SK-N-SH (cell line): ENCODE results near the gene CLPTM1L. TPM values are rescaled to one million over a fixed set of nuclear protein-coding genes. Genes with fewer than 3 reads are reported as not detected.

ENCODE experiments used
- CTCF ChIA-PET: fragments of 300-600, 350-600 bp; formaldehyde crosslinking; extraction: SDS; loops from one replicate; lab custom pipeline; 2021; lab: Yijun Ruan, JAX
- POLR2A ChIA-PET: fragments of 350-600 bp; sonication (Branson Sonifier 250); formaldehyde crosslinking; extraction: SDS; loops from one replicate; lab custom pipeline; 2020; ENCODE audit warnings: antibody characterized with exemption, inconsistent platforms; lab: Yijun Ruan, JAX
- DNase-seq: peaks from one replicate; pipeline ENCODE4 v3.0.0; 2012
- H2AFZ ChIP-seq: fragments of 200-600 bp; sonication (generic); 2 replicates; pipeline ENCODE4 v1.8.1; 2016; ENCODE audit warnings: antibody characterized with exemption, mild to moderate bottlenecking, low read depth
- H3F3A ChIP-seq: fragments of 200-600 bp; sonication (generic); replicated peaks from 2 replicates; pipeline ENCODE3; 2016; ENCODE audit warnings: antibody characterized with exemption, mild to moderate bottlenecking; ENCODE audit not compliant: insufficient read depth
- H3K27ac ChIP-seq, 2 experiments: fragments of 200-500 bp in 1 of 2; fragments of 200-600 bp in 1 of 2; sonication (Bioruptor generic) in 1 of 2; sonication (generic), shearing (Covaris generic) in 1 of 2; 2 replicates each; pipeline versions ENCODE4 v1.5.1 to v1.6.1; 2014 to 2016; ENCODE audit warnings: low read depth in 2 of 2, inconsistent platforms in 1 of 2, low read length in 1 of 2, mild to moderate bottlenecking in 1 of 2, mixed read lengths in 1 of 2
- H3K27me3 ChIP-seq: fragments of 200-600 bp; sonication (generic), shearing (Covaris generic); 2 replicates; pipeline ENCODE4 v1.6.1; 2016; ENCODE audit warnings: mixed run types; ENCODE audit not compliant: insufficient read depth
- H3K36me3 ChIP-seq, 2 experiments: fragments of 200-500 bp in 1 of 2; fragments of 200-600 bp in 1 of 2; sonication (Bioruptor generic) in 1 of 2; sonication (generic) in 1 of 2; replicated peaks in 1 of 2; 2 replicates each; pipeline versions ENCODE3 to v1.5.1; 2014 to 2016; ENCODE audit warnings: low read length in 1 of 2, mild to moderate bottlenecking in 1 of 2; ENCODE audit not compliant: insufficient read depth in 2 of 2, control insufficient read depth in 1 of 2
- H3K4me1 ChIP-seq, 2 experiments: fragments of 200-500 bp in 1 of 2; fragments of 200-600 bp in 1 of 2; sonication (Bioruptor generic) in 1 of 2; sonication (generic), shearing (Covaris generic) in 1 of 2; 2 replicates each; pipeline versions ENCODE4 v1.5.1 to v1.6.1; 2014 to 2016; ENCODE audit warnings: low read depth in 1 of 2, low read length in 1 of 2, mixed run types in 1 of 2; ENCODE audit not compliant: insufficient read depth in 2 of 2, control insufficient read depth in 1 of 2
- H3K4me2 ChIP-seq: fragments of 200-600 bp; sonication (generic), shearing (Covaris generic); 2 replicates; pipeline ENCODE4 v1.6.1; 2017; ENCODE audit warnings: mixed run types
- H3K4me3 ChIP-seq, 2 experiments: fragments of 200-500 bp in 1 of 2; fragments of 200-600 bp in 1 of 2; sonication (Bioruptor generic) in 1 of 2; sonication (generic), shearing (Covaris generic) in 1 of 2; 2 replicates each; pipeline versions ENCODE4 v1.5.1 to v1.8.1; 2014 to 2016; ENCODE audit warnings: low read depth in 2 of 2, inconsistent platforms in 1 of 2, low read length in 1 of 2, mild to moderate bottlenecking in 1 of 2, mixed read lengths in 1 of 2, moderate library complexity in 1 of 2
- H3K79me2 ChIP-seq: fragments of 200-600 bp; sonication (generic); 2 replicates; pipeline ENCODE4 v1.8.1; 2017; ENCODE audit warnings: mild to moderate bottlenecking; ENCODE audit not compliant: insufficient read depth
- H3K9ac ChIP-seq: fragments of 200-600 bp; sonication (generic); 2 replicates; pipeline ENCODE4 v1.6.1; 2017; ENCODE audit warnings: mixed run types
- H3K9me2 ChIP-seq: fragments of 200-600 bp; sonication (generic); 2 replicates; pipeline ENCODE4 v1.6.1; 2017; ENCODE audit warnings: mixed run types
- H3K9me3 ChIP-seq: fragments of 200-600 bp; sonication (generic); 2 replicates; pipeline ENCODE4 v1.6.1; 2017; ENCODE audit warnings: mixed run types, mild to moderate bottlenecking, moderate library complexity
- H4K20me1 ChIP-seq: fragments of 200-600 bp; sonication (generic); 2 replicates; pipeline ENCODE4 v1.6.1; 2017; ENCODE audit warnings: mild to moderate bottlenecking, mixed run types; ENCODE audit not compliant: insufficient read depth
- CHD2 ChIP-seq: fragments of 150-350 bp; IDR thresholded peaks from 2 replicates; pipeline ENCODE4 v1.6.1; 2018; ENCODE audit warnings: low read length; ENCODE audit not compliant: partially characterized antibody
- ELF1 ChIP-seq: IDR thresholded peaks from 2 replicates; pipeline ENCODE4 v1.4.0; 2012
- EP300 ChIP-seq, 2 experiments: IDR thresholded peaks; 2 replicates each; pipeline versions ENCODE4 v1.4.0 to v1.6.1; 2012; ENCODE audit warnings: borderline replicate concordance in 1 of 2, low read depth in 1 of 2, low read length in 1 of 2
- FOSL2 ChIP-seq: IDR thresholded peaks from 2 replicates; pipeline ENCODE4 v1.4.0; 2012; ENCODE audit warnings: low read depth, mild to moderate bottlenecking, moderate library complexity, borderline replicate concordance
- FOXJ3 ChIP-seq: sonication (generic); formaldehyde crosslinking; IDR thresholded peaks from 2 replicates; pipeline ENCODE4 v1.5.1; 2020; ENCODE audit warnings: mild to moderate bottlenecking, missing genetic modification reagents
- NRF1 ChIP-seq: IDR thresholded peaks from 2 replicates; pipeline ENCODE4 v1.6.1; 2012; ENCODE audit warnings: low read depth, mild to moderate bottlenecking, low read length
- RAD21 ChIP-seq: IDR thresholded peaks from 2 replicates; pipeline ENCODE4 v1.6.1; 2012; ENCODE audit warnings: mild to moderate bottlenecking, low read length
- RFX5 ChIP-seq: IDR thresholded peaks from 2 replicates; pipeline ENCODE4 v1.6.1; 2012; ENCODE audit warnings: mild to moderate bottlenecking, improper control_type of control experiment, low read length
- RXRA ChIP-seq: IDR thresholded peaks from 2 replicates; pipeline ENCODE4 v1.4.0; 2012; ENCODE audit warnings: low read depth, mild to moderate bottlenecking, borderline replicate concordance
- TEAD4 ChIP-seq: IDR thresholded peaks from 2 replicates; pipeline ENCODE4 v1.4.0; 2012; ENCODE audit warnings: mild to moderate bottlenecking, borderline replicate concordance; ENCODE audit not compliant: insufficient read depth
- WGBS: methylation state at CpG from one replicate; pipeline ENCODE4 v1.1.6; 2017; ENCODE audit warnings: low lambda C conversion rate; 5-methylcytosine and 5-hydroxymethylcytosine counted together
- polyA plus RNA-seq, 3 experiments: library from polyadenylated mRNA; depleted of rRNA; stranded (reverse); fragments of >200 nt; gene quantifications; 2 replicates each; pipeline ENCODE4 v1.2.3, GENCODE V29; 2012
- TF ChIP-seq, protein P1 (sequence below): fragments of 200-600 bp; sonication (generic); IDR thresholded peaks from 2 replicates; pipeline ENCODE4 v1.6.1; 2017; ENCODE audit warnings: antibody characterized with exemption, mild to moderate bottlenecking, moderate library complexity
- TF ChIP-seq, protein P2 (sequence below): IDR thresholded peaks from 2 replicates; pipeline ENCODE4 v1.4.0; 2012; ENCODE audit warnings: low read depth, borderline replicate concordance
- TF ChIP-seq, protein P3 (sequence below): fragments of 150-350 bp; IDR thresholded peaks from 2 replicates; pipeline ENCODE4 v1.6.1; 2017; ENCODE audit warnings: antibody characterized with exemption, low read length, low read depth, borderline replicate concordance
- TF ChIP-seq, protein P4 (sequence below): fragments of 150-350 bp; IDR thresholded peaks from 2 replicates; pipeline ENCODE4 v1.6.1; 2016; ENCODE audit warnings: mild to moderate bottlenecking, low read depth, low read length
- TF ChIP-seq, protein P5 (sequence below): IDR thresholded peaks from 2 replicates; pipeline ENCODE4 v1.6.1; 2012; ENCODE audit warnings: mild to moderate bottlenecking, low read depth, low read length, moderate library complexity
- TF ChIP-seq, protein P6 (sequence below): IDR thresholded peaks from 2 replicates; pipeline ENCODE4 v1.4.0; 2012; ENCODE audit warnings: low read depth

Gene CLPTM1L
- polyA plus RNA-seq, 1 of the 3 experiments (the other 2 are of a cell fraction): 202 TPM

DNA sequence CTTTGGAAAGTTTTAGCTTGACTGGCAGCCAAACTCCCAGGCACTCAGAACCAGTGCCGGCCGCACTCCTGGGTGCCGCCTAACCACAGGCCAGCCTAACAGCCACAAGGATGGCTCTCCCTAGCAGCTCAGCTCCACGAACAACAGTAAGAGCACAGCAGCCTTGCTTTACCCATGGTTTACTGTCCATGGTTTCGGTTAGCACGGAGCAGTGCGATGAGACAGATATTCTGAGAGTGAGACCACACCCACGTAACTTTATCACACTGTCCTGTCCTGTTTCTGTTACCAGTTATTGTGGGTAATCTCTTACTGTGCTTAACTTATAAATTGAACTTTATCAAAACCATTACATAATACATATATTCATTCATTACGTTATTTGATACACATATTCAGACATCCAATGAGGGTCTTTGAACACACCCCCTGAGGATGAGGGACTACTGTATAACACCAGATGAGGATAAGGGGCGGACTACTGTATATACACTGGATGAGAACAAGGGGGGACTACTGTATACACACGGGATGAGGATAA, 12.4 kb downstream of the CLPTM1L start:
- no peaks in the 10 kb centered on the region for H3K4me1 ChIP-seq
- no peaks in the 10 kb centered on the region for H3K27me3 ChIP-seq
- H3K9me2 ChIP-seq: no peaks in the 10 kb centered on the region
- peaks cover 19 to 75% of the 10 kb centered on the region in 2 experiments for H3K36me3 ChIP-seq
- H3K4me2 ChIP-seq: no peak overlapping the region
- H3K9me3 ChIP-seq: no peaks in the 10 kb centered on the region
- no peak overlapping the region for H2AFZ ChIP-seq
- H4K20me1 ChIP-seq: peaks cover 10% of the 10 kb centered on the region; the same call in 1 of the 2 replicates
- POLR2A ChIA-PET: no interaction called here
- H3K79me2 ChIP-seq: peaks cover 6% of the 10 kb centered on the region; the same call in 1 of the 2 replicates
- DNase-seq: no peak
- CTCF ChIA-PET: no interaction called here
- no peak overlapping the region for H3K4me3 ChIP-seq
- 87% methylated on average over 11 of the region's 11 CpGs for WGBS
- no peak overlapping the region for H3K27ac ChIP-seq
- TF ChIP-seq EP300 (IDR thresholded peaks at IDR 0.05; ENCODE audit: borderline replicate concordance in 1 of 2, low read depth in 1 of 2, low read length in 1 of 2): no peak
- H3K9ac ChIP-seq: no peak overlapping the region
- H3F3A ChIP-seq: peaks cover 20% of the 10 kb centered on the region

DNA sequence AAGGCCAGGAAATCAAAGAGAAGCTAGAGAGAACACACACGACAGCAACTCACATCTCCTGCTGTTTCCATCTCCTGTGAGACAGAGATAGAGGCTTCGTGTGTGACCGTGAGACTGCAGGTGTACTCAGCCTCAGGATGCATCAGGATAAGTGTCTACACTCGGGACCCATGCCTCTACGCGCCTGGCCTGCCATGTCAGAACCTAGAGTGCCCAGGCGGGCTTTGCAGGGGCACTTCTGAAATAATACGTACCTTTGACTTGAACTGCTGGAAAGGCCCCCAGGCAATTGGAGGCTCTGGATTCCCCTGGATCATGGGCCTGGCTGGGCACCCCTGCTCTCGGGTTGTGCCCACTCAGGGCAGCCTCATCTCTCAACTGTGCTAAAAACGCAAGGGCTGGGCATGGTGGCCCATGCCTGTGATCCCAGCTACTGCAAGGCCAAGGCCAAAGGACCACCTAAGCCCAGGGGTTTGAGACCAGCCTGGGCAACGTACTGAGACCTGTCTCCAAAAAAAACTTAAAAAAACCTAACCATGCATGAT, 13.0 kb downstream of the CLPTM1L start:
- peaks cover 15 to 69% of the 10 kb centered on the region in 2 experiments for H3K36me3 ChIP-seq
- H3K9me3 ChIP-seq: no peaks in the 10 kb centered on the region
- WGBS: 88% methylated on average over 9 of the region's 11 CpGs
- POLR2A ChIA-PET: no interaction called here
- no peaks in the 10 kb centered on the region for H3K27me3 ChIP-seq
- peaks cover 6% of the 10 kb centered on the region; the same call in 1 of the 2 replicates for H3K79me2 ChIP-seq
- peaks cover 25% of the 10 kb centered on the region for H3F3A ChIP-seq
- peaks cover 10% of the 10 kb centered on the region; the same call in 1 of the 2 replicates for H4K20me1 ChIP-seq
- H3K9me2 ChIP-seq: no peaks in the 10 kb centered on the region
- no peak for DNase-seq
- no peak overlapping the region for H3K4me2 ChIP-seq
- no peak overlapping the region for H3K27ac ChIP-seq
- no peak overlapping the region for H3K9ac ChIP-seq
- CTCF ChIA-PET: no interaction called here
- H3K4me1 ChIP-seq: no peaks in the 10 kb centered on the region
- H2AFZ ChIP-seq: no peak overlapping the region
- no peak overlapping the region for H3K4me3 ChIP-seq
- TF ChIP-seq, protein P1, sequence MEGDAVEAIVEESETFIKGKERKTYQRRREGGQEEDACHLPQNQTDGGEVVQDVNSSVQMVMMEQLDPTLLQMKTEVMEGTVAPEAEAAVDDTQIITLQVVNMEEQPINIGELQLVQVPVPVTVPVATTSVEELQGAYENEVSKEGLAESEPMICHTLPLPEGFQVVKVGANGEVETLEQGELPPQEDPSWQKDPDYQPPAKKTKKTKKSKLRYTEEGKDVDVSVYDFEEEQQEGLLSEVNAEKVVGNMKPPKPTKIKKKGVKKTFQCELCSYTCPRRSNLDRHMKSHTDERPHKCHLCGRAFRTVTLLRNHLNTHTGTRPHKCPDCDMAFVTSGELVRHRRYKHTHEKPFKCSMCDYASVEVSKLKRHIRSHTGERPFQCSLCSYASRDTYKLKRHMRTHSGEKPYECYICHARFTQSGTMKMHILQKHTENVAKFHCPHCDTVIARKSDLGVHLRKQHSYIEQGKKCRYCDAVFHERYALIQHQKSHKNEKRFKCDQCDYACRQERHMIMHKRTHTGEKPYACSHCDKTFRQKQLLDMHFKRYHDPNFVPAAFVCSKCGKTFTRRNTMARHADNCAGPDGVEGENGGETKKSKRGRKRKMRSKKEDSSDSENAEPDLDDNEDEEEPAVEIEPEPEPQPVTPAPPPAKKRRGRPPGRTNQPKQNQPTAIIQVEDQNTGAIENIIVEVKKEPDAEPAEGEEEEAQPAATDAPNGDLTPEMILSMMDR: no peak
- TF ChIP-seq, protein P2, sequence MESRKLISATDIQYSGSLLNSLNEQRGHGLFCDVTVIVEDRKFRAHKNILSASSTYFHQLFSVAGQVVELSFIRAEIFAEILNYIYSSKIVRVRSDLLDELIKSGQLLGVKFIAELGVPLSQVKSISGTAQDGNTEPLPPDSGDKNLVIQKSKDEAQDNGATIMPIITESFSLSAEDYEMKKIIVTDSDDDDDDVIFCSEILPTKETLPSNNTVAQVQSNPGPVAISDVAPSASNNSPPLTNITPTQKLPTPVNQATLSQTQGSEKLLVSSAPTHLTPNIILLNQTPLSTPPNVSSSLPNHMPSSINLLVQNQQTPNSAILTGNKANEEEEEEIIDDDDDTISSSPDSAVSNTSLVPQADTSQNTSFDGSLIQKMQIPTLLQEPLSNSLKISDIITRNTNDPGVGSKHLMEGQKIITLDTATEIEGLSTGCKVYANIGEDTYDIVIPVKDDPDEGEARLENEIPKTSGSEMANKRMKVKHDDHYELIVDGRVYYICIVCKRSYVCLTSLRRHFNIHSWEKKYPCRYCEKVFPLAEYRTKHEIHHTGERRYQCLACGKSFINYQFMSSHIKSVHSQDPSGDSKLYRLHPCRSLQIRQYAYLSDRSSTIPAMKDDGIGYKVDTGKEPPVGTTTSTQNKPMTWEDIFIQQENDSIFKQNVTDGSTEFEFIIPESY: no peak
- TF ChIP-seq TEAD4 (no peak), RFX5 (no peak), ELF1 (no peak), FOSL2 (no peak), RXRA (no peak), CHD2 (no peak), RAD21 (no peak), FOXJ3 (CRISPR knock-in tag) (no peak), NRF1 (no peak)
- TF ChIP-seq, protein P3, sequence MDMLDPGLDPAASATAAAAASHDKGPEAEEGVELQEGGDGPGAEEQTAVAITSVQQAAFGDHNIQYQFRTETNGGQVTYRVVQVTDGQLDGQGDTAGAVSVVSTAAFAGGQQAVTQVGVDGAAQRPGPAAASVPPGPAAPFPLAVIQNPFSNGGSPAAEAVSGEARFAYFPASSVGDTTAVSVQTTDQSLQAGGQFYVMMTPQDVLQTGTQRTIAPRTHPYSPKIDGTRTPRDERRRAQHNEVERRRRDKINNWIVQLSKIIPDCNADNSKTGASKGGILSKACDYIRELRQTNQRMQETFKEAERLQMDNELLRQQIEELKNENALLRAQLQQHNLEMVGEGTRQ: no peak
- TF ChIP-seq, protein P4, sequence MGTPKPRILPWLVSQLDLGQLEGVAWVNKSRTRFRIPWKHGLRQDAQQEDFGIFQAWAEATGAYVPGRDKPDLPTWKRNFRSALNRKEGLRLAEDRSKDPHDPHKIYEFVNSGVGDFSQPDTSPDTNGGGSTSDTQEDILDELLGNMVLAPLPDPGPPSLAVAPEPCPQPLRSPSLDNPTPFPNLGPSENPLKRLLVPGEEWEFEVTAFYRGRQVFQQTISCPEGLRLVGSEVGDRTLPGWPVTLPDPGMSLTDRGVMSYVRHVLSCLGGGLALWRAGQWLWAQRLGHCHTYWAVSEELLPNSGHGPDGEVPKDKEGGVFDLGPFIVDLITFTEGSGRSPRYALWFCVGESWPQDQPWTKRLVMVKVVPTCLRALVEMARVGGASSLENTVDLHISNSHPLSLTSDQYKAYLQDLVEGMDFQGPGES: no peak
- TF ChIP-seq, protein P5, sequence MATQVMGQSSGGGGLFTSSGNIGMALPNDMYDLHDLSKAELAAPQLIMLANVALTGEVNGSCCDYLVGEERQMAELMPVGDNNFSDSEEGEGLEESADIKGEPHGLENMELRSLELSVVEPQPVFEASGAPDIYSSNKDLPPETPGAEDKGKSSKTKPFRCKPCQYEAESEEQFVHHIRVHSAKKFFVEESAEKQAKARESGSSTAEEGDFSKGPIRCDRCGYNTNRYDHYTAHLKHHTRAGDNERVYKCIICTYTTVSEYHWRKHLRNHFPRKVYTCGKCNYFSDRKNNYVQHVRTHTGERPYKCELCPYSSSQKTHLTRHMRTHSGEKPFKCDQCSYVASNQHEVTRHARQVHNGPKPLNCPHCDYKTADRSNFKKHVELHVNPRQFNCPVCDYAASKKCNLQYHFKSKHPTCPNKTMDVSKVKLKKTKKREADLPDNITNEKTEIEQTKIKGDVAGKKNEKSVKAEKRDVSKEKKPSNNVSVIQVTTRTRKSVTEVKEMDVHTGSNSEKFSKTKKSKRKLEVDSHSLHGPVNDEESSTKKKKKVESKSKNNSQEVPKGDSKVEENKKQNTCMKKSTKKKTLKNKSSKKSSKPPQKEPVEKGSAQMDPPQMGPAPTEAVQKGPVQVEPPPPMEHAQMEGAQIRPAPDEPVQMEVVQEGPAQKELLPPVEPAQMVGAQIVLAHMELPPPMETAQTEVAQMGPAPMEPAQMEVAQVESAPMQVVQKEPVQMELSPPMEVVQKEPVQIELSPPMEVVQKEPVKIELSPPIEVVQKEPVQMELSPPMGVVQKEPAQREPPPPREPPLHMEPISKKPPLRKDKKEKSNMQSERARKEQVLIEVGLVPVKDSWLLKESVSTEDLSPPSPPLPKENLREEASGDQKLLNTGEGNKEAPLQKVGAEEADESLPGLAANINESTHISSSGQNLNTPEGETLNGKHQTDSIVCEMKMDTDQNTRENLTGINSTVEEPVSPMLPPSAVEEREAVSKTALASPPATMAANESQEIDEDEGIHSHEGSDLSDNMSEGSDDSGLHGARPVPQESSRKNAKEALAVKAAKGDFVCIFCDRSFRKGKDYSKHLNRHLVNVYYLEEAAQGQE: no peak
- TF ChIP-seq, protein P6, sequence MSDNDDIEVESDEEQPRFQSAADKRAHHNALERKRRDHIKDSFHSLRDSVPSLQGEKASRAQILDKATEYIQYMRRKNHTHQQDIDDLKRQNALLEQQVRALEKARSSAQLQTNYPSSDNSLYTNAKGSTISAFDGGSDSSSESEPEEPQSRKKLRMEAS: no peak
